Uterus (tissue), 2 donors: Measurements from ENCODE around the gene KCNH1.

Source experiments
- POLR2A ChIP-seq, 2 donors: fragments of 450-650 bp; IDR thresholded peaks; one replicate each; pipeline ENCODE4 v1.6.1; 2016; ENCODE audit warnings: antibody characterized with exemption in 2 of 2, mild to moderate bottlenecking in 1 of 2, moderate library complexity in 1 of 2
- TF ChIP-seq, protein P1 (sequence below), 4 experiments: fragments of 200-600 bp in 2 of 4; fragments of 450-650 bp in 2 of 4; sonication (generic) in 2 of 4; IDR thresholded peaks; one replicate each; pipeline ENCODE4 v1.5.1; 2016 to 2019; ENCODE audit warnings: antibody characterized with exemption in 4 of 4, mild to moderate bottlenecking in 2 of 4, moderate library complexity in 1 of 4

DNA sequence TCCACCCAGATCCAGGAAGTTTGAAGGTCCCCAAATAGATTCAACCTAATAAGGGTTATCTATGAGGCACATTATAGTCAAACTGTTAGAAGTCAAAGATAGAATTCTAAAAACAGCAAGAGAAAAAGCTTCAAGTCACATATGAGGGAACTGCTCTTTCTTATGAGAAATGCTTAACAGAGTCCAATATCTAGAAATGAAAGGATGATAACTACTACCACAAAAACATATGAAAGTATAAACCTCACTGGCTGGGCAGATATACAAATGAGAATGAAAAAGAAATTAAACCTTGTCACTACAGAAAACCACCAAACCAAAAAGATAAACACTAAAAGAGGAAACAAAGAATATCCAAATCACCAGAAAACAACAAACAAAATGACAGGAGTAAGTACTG is 201.8 kb downstream of the KCNH1 start:
- TF ChIP-seq, protein P1, sequence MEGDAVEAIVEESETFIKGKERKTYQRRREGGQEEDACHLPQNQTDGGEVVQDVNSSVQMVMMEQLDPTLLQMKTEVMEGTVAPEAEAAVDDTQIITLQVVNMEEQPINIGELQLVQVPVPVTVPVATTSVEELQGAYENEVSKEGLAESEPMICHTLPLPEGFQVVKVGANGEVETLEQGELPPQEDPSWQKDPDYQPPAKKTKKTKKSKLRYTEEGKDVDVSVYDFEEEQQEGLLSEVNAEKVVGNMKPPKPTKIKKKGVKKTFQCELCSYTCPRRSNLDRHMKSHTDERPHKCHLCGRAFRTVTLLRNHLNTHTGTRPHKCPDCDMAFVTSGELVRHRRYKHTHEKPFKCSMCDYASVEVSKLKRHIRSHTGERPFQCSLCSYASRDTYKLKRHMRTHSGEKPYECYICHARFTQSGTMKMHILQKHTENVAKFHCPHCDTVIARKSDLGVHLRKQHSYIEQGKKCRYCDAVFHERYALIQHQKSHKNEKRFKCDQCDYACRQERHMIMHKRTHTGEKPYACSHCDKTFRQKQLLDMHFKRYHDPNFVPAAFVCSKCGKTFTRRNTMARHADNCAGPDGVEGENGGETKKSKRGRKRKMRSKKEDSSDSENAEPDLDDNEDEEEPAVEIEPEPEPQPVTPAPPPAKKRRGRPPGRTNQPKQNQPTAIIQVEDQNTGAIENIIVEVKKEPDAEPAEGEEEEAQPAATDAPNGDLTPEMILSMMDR (IDR thresholded peaks at IDR 0.05), result no peak
- TF ChIP-seq POLR2A (IDR thresholded peaks at IDR 0.05), result no peak
